ENCODE results near the gene SAMD4A.

SAMD4A gene

GRCh38 chr14:54637270-54638134 is 70.6 kb downstream of the SAMD4A start:
- Histone ChIP-seq H3K4me3 (no peak overlapping the region), H3K27ac (no peak overlapping the region)
- DNase-seq (ENCODE audit: low spot score) = no peak
- no peak for TF ChIP-seq CTCF (IDR thresholded peaks at IDR 0.05)

- no peak for TF ChIP-seq CTCF (IDR thresholded peaks at IDR 0.05)
- no peak overlapping the region for H3K27ac ChIP-seq
- no peak overlapping the region for H3K4me3 ChIP-seq
- DNase-seq (ENCODE audit: low spot score) = no peak
These were observed 71.2 kb downstream of the SAMD4A start for GRCh38 chr14:54638135-54638446.

- TF ChIP-seq CTCF (IDR thresholded peaks at IDR 0.05) = no peak
- H3K4me3 ChIP-seq = no peak overlapping the region
- H3K27ac ChIP-seq = no peak overlapping the region
- DNase-seq (ENCODE audit: low spot score) = no peak
These were observed 72.7 kb downstream of the SAMD4A start for GRCh38 chr14:54639611-54640010.

GRCh38 chr14:54640506-54640905 is 73.6 kb downstream of the SAMD4A start:
- no peak overlapping the region for H3K4me3 ChIP-seq
- no peak for TF ChIP-seq CTCF (IDR thresholded peaks at IDR 0.05)
- H3K27ac ChIP-seq = no peak overlapping the region
- no peak for DNase-seq (ENCODE audit: low spot score)

GRCh38 chr14:54642121-54642520 is 75.2 kb downstream of the SAMD4A start:
- no peak for DNase-seq (ENCODE audit: low spot score)
- TF ChIP-seq CTCF (IDR thresholded peaks at IDR 0.05) = no peak
- H3K27ac ChIP-seq = no peak overlapping the region
- H3K4me3 ChIP-seq = no peak overlapping the region

- no peak for DNase-seq (ENCODE audit: low spot score)
- no peak overlapping the region for H3K4me3 ChIP-seq
- no peak overlapping the region for H3K27ac ChIP-seq
- no peak for TF ChIP-seq CTCF (IDR thresholded peaks at IDR 0.05)
These were observed 76.1 kb downstream of the SAMD4A start for GRCh38 chr14:54642801-54643695.

All from coronary artery (tissue), 2 donors.